H1 (cell line): ENCODE measurements around the gene RNF123. TPM values are rescaled to one million over a fixed set of nuclear protein-coding genes. Genes with fewer than 3 reads are reported as not detected.

Source experiments
- ATF3 ChIP-seq: IDR thresholded peaks from 2 replicates; pipeline ENCODE4 v1.6.1; 2011; ENCODE audit warnings: low read depth, mild to moderate bottlenecking, low read length; ENCODE audit not compliant: insufficient read depth
- RXRA ChIP-seq: IDR thresholded peaks from 2 replicates; pipeline ENCODE4 v1.6.1; 2011; ENCODE audit warnings: low read depth, mild to moderate bottlenecking, low read length, moderate library complexity; ENCODE audit not compliant: insufficient read depth
- SP4 ChIP-seq: IDR thresholded peaks from 2 replicates; pipeline ENCODE4 v1.6.1; 2012; ENCODE audit warnings: low read length, inconsistent platforms
- TAF7 ChIP-seq: optimal IDR thresholded peaks from 2 replicates; pipeline ENCODE3; 2011; ENCODE audit warnings: low read depth, mild to moderate bottlenecking, inconsistent platforms, low read length, moderate library complexity, borderline replicate concordance
- TCF12 ChIP-seq: IDR thresholded peaks from 2 replicates; pipeline ENCODE4 v1.6.1; 2011; ENCODE audit warnings: low read depth, mild to moderate bottlenecking, low read length
- USF2 ChIP-seq: IDR thresholded peaks from 2 replicates; pipeline ENCODE4 v1.6.1; 2011; ENCODE audit warnings: low read length, improper control_type of control experiment
- polyA plus RNA-seq, 7 experiments: library from polyadenylated mRNA; depleted of rRNA in 3 of 7; stranded (reverse) in 5 of 7; unstranded in 2 of 7; fragments of >200 nt in 5 of 7; fragments of 200-250 nt in 2 of 7; gene quantifications; 1 replicate in 5 of 7; 2 replicates in 1 of 7; 4 replicates in 1 of 7; pipeline versions ENCODE4 v1.2.1 to v1.2.3, GENCODE V29; 2011 to 2013; ENCODE audit warnings: missing spikeins in 2 of 7, mixed read lengths in 2 of 7
- total RNA-seq: library from RNA; stranded (reverse); fragmentation: NEBNext Ultra II Directional; extraction: Animal tissue kit (Norgen Biotek cat#: 25700); gene quantifications from 2 replicates; pipeline ENCODE4 v1.2.1, GENCODE V29; 2021

Gene RNF123
- total and polyA plus RNA-seq, 2 of the 8 experiments (the other 6 are each of a cell fraction or from before 2014, with no cell fraction given): 30.5 to 57.7 TPM

GRCh38 chr3:49667701-49668413, 21.5 kb upstream of the RNF123 start (continued):
- TF ChIP-seq ATF3 (no peak), RXRA (no peak), TCF12 (no peak), SP4 (no peak), TAF7 (no peak), USF2 (no peak)
